ENCODE data around the gene PGGHG.

The PGGHG gene

DNA sequence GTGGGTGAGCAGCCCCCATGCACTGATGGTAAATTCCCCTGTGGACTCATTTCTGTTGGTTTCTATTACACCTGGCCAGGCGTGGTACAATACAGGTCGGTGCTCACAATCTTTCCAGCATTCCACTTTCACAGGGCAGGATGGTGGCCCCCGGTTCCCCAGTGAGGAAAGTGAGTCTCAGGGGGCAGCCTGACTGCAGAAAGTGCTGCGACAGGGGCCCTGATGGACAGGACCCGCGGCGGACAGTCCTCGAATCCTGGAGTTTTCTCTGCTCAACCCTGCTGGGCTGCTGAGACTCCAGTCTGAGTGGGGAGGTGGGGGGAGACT lies 3.1 kb upstream of the PGGHG start:
- no peak for DNase-seq

DNA sequence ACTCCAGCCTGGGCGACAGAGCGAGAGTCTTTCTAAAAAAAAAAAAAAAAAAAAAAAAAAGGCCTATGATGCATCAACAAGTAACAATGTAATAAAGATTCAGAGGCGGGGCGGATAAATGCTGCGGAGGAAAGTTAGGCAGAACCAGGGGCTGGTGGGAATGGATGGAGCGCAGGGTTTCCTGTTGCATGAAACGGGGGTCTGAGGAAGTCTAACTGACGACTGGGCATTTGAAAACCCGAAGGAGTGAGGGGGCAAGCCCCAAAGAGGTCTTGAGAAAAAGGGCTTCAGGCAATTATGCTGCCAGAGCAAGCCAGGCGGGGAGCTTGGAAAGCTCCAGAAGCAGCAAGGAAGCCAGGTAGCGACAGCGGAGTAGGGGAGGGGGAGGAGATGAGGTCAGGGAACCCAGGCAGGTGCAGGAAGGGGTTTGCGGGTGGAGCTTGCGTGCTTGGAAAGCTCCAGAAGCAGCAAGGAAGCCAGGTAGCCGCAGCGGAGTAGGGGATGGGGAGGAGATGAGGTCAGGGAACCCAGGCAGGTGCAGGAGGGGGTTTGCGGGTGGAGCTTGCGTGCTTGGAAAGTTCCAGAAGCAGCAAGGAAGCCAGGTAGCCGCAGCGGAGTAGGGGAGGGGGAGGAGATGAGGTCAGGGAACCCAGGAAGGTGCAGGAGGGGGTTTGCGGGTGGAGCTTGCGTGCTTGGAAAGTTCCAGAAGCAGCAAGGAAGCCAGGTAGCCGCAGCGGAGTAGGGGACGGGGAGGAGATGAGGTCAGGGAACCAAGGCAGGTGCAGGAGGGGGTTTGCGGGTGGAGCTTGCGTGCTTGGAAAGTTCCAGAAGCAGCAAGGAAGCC lies 1.7 kb upstream of the PGGHG start:
- DNase-seq: peak; percentile 45

GRCh38 chr11:287821-288477 lies 977 bp upstream of the PGGHG start:
- DNase-seq: peak; percentile 63

DNA sequence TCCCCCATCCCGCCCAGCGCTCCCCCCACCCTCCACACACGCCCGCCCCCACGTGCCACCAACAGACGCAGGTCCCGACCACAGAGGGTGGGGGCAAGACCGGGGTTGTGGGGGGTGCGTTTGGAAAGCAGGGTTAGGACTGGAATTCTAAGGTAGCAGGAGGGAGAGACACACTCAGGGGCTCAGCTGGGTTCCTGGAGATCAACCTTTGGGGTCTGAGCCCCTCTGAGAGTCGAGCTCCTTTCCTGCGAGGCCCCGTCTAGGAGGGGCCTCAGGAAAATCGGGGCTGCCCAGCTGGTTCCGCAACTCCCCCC lies 429 bp downstream of the PGGHG start:
- DNase-seq: no peak

DNA sequence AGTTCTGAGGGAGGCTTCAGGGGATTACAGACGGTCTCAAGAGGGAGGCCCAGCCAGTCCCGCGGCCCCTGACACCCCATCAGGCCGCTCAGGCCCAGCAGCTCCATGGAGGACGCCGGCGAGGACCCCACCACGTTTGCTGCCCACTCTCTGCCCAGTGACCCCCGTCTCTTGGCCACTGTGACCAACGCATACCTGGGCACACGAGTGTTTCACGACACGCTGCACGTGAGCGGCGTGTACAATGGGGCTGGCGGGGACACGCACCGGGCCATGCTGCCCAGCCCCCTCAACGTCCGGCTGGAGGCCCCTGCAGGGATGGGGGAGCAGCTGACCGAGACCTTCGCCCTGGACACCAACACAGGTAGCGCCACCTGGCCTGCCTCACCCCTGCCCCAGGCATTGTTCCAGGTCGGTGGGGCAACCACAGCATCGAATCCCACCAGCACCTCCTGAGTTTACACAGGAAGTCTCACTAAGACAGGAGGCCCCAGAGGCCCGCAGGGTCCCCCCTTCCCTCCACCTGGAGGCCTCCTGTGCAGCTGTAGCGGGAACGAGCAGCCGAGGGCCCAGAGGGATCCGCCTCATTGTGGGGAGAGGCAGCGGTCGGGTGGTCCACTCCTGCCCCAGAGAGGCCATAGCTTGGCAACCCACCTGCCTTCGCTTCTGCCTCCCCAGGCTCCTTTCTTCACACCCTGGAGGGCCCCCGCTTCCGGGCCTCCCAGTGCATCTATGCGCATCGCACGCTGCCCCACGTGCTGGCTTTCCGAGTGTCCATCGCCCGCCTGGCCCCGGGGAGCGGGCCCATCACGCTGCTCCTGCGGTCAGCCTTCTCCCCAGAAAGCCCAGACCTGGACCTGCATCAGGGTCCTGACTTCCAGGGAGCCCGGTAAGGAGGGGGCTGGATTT lies 1.0 kb downstream of the PGGHG start:
- DNase-seq: no peak

GRCh38 chr11:290621-291231 lies 1.8 kb downstream of the PGGHG start:
- no peak for DNase-seq

DNA sequence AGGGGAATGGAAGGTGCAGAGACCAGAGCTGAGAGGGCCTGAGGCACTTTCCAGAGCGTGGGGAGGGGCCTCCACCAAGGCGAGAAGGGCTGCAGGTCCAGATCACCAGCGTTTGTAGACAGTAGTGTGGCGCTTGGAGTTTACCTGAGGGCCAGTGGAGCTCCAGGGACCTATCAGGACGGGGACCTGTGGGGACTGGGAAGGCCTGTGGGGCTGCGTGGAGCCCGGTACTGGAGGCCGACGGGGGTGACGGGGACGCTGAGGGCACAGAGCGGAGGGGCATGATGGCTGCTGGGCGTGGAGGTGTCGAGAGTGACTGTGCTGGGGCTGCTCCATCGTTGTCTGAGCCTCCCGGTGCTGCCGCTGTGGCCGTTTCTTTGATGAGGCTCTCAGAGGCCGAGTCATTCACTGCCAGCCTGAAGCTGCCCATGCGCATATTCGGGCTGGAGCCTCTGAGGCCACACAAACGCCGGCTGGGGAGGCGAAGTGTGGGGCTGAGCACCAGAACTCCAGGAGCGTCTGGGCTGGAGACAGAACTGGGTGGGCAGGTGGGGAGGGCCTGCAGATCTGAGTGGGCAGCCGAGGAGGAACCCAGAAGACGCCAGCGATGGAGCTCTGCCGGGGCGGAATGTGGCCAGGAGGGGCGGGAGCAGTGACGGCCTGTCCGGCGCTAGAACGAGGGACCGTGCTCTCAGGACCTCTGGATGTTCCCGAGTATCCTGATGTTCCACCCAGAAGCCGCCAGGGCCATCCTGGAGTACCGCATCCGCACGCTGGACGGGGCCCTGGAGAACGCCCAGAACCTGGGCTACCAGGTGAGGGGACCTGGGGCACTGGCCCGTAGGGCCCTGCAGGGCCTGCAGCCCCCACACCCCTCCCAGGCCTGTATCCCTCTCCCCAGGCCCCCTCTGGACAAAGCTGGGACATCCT lies 2.6 kb downstream of the PGGHG start:
- DNase-seq: no peak

- no peak for DNase-seq
Observed at GRCh38 chr11:292211-293121, 3.5 kb downstream of the PGGHG start.

DNA sequence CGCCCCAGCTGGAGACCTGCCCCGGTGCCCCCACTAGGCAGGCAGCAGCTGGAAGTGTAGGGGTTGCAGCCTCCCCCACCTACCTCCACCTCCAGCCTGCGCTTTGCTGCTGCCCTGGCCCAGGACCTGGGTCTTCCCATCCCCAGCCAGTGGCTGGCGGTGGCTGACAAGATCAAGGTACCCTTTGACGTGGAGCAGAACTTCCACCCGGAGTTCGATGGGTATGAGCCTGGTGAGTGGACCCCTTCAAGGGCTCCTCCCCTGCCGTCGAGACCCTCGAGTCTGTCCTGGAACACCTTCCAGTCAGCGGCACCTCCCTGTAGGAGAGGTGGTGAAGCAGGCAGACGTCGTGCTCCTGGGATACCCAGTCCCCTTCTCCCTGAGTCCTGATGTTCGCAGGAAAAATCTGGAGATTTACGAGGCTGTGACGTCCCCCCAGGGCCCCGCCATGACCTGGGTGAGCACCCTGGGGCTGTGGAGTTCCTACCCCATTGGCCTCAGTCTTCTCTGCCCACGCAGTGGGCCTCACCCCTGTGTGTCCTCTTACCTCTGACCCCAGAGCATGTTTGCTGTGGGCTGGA lies 4.4 kb downstream of the PGGHG start:
- no peak for DNase-seq

- DNase-seq: no peak
Observed at GRCh38 chr11:293852-294661, 5.1 kb downstream of the PGGHG start.

- no peak for DNase-seq
Observed at GRCh38 chr11:294780-295179, 5.9 kb downstream of the PGGHG start.

GRCh38 chr11:295351-296170 lies 6.6 kb downstream of the PGGHG start:
- no peak for DNase-seq

DNA sequence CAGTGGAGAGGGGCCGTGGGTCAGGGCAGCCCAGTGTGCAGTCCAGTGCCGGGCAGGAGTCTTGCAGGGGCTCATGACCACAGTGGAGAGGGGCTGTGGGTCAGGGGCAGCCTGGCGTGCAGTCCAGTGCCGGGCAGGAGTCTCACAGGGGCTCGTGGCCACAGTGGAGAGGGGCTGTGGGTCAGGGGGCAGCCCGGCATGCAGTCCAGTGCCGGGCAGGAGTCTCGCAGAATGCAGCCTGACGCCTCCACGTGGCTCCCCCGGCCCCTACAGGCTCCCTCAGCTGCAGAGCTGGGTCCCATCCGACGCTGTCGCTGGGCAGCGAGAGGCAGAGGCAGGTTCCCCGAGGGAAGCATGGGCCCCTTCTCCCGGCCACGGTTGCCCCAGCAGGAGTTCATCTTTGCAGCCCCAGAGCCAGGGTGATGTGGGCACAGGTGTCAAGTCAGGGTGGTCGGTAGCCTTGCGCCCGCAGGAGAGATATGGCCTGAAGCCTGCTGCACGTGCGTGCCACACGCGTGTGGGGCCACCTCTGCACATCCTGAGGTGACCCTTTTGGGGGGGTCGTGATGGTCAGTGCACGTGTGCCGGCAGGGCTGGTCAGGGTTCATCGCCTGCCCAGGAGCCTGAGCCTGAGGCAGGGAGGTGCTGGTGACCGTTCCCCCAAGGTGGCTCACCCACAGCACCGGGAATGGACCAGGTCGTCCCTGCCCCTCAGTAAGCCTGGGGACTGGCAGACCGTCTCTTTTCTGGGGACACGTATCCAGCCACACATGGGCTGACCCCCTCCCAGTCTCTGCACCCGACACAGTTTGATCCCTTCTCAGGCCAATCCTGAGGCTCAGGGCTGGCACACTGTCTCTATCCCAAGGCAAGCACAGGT lies 7.5 kb downstream of the PGGHG start:
- no peak for DNase-seq

DNA sequence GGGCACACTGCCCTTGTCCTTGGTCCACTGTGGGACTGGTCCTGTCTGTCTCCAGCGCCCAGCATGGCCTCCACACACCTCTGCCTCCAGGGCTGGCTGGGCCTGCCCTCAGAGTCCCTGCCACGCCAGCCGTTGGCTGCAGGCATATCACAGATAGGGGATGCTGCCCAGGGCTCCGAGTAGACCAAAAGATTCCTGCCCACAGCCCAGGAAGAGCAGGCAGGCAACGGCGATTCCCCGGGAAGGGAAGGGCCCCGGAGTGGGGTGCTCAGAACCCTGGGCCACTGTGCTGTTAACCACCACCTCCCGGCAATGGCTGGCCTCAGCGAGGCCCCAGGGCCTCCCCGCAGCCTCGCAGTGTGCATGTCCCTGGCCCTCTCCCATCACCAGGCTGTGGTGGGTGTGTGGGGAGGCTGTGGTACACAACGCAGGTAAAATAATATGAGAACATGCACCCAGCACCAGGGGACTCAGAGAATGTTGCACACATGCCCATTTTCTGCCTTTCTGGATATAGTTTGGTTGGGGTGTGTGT lies 8.2 kb downstream of the PGGHG start:
- DNase-seq: no peak

DNA sequence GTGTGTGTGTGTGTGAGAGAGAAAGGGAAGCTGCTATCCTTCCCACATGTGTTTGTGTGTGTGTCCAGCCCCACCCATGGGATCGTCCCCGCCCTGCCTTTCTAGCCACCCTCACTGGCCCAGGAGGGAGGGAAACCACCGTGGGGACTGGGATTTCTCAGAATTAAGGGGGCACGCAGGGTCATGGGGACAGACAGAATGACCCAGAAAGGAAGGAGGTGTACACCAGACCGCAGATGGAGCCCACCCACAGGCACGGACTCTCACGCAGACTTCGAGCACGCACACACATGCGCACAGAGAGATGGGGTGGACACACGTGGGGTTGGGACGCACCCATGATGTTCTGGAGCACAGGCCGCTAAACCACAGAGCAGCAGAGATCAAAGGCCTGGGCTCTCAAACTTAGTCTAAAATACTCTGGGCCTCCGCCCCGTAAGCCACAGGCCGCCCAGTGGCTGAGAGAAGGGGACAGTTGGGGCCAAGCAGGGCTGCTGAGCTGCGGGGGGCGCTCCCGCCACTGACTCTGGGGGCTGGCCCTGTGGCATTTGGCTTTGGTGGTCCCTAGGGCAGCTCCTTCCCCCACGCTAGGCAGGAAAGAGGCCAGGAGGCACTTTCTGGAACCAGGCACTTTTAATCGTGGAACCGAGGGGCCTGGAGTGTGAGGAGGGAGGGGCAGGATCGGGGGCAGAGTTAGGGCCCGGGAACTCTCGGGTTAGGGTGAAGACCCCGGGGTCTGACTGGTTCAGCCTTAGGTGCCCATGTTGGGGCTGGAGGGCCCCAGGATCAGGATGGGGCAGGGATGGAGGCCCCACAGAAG lies 8.9 kb downstream of the PGGHG start:
- peak; percentile 51 for DNase-seq

DNA sequence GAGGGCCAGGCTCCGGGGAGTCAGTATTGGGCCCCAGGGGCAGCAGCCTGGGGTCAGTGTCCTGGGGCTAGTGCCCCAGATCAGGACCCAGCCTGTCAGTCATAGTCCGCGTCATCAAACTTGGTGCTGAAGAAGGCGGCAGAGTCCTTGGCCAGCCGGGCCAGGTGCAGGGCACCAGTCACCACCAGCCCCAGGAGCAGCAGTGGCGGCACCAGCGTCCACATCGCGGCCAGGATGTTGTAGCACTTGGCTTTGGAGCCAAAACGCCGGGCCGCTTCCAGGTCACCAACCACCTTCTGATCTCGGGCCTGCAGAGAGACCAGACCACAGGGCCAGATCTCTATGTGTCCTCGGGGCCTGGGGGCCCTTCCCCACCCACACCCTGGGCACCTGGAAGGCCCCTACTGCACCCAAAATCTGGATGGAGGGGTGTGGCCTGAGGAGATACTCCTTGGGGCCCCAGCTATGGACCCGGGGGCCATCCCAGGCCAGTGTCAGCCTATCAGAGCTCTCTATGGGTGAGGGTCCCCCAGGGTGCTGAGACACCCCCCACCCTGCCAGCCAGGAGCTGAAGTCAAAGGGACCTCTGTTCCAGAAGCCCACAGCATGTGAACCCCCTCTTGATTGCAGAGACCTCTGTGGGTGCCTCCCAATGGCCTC lies 9.6 kb downstream of the PGGHG start:
- DNase-seq: no peak
